Colon (tissue), 2 donors: ENCODE measurements around the gene KRT36.

ENCODE experiments used
- FAIRE-seq: peaks from 2 replicates; lab custom pipeline; 2012; peaks lifted over from hg19 to GRCh38; lab: Jason Lieb, UNC
- donor health status: control.
- donor health status: control.

KRT36 gene

DNA sequence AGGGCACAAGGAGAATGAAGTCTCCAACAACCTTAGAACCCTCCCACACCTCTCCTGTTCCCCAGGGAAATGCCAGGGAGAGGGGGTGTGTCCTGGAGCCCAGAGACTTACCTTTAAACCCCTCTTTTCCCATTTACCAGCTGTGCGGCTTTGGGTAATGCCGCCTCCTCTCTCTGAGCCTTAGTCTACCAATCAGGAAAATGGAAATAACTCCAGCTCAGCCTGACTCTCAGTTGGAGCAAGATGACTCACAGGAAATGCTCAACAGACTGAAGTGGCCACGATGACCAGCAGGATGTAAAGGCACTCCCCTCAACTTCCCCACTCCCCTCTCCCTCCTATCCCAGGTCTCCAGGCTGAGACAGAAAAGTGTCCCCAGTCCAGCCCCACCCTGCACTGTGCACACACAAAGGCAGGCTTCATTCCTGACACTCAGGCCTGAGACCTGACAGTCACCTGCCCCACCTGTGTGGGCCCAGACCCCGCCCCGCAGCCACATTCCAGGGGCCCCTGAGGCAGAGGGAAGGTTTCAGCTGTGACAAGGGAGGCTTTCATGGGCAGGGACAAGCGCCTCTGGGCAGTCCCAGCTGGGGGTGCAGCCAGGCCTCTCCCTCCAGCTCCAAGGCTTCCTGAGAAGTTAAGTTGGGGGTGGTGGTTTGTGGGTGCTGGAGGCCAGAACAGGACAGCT, 32.0 kb upstream of the KRT36 start:
- FAIRE-seq, result no peak

DNA sequence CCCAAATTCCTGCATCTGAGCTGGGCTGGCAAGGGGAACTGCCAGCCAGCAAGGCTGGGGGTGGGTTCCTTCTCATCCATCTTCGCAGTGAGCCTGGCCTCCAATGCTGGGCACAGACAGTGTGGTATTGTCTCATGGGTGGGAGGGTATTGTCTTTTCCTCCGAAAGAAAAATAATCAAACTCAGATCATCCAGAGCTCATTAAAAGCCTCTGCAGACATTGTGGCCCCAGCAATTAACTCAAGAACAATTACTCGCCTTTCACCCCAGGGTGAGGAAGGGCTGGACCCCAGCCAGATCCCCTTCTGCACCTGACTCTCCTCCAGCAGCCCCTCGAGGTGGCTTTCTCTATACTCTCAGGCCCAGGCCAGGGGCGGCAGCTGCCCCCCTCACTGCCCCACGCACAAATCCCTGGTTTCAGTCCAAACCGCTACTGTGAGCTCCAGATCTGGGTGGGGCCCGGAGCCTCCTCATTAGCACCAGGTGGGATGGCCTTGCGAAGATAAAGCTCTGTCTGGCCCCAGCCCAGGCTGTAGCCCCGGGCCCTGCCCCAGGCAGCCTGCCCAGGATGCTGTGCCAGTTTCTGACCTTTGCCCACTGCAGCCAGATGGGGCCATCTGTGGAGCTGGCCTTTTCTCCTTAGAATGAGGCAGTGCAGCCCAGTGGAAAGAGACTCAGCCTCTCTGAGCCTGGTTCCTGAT, 31.3 kb upstream of the KRT36 start:
- FAIRE-seq, result no peak

DNA sequence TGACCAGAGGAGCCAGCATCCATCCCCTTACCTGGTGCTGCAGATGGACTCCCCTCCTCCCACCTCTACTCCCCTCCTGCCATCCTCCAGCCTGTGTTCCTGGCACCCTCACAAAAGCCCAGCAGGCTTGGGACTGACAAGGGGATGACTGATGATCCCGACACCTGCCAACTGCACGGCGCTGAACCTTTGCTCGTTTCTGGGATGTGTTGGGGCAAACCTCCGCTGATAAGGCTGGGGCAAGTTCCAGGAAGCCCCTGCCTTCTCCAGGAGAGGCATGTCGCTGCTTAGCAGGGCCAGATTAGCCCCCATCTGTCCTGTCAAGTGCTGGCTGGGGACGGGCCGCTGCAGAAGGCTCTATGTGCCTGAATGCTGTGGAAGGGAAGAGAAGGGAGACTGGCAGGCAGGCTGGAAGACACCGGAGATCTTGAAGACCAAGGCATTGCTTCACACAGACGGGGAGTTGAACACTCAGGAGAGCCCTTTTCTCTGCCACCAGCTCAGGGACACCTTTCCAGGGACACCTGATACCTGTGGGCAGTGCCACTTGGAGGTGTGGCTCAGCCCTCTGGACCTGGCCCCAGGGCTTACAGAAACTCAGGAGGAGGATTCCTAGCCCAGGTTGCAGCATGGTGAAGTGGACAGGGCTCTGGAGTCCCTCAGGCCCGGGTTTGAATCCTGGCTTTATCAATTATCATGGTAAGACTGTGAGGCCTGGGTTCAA, 30.0 kb upstream of the KRT36 start:
- no peak for FAIRE-seq

DNA sequence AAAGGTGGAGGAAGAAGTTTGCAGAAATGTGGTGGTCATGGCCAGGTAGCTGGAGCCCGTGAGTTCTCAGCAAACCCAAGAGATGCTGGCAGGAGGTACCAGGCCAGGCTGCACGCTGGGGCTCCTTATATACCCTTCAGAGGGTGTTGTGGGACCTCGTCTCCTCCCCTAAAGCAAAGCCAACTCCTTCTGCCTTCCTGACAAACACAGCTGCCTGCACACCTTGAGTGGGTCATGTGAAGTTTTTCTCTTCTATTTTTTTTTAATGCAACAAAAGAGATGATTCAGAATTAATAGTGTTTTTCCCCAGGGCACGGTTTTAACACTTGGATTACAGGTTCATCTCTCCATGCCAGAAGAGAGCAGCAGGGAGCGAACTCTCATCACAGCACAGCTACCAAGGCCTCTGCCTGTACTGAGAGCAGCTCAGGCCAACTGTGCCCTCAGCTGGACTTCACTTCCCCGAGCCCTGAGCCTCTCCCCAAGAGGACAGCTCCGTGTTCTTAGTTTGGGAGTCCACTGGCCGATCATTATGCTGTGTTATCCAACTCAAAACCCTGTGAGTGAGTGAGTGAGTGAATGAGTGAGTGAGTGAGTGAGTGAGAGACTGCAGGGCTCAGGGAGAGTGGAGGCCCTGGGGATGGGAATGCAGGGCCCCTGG, 29.2 kb upstream of the KRT36 start, which contains the start of gene KRT15:
TSS of gene KRT15 (minus strand) at position 102 of the 661 bp plus-strand sequence. CDS start at position 39, 63 bp downstream.
- no peak for FAIRE-seq

DNA sequence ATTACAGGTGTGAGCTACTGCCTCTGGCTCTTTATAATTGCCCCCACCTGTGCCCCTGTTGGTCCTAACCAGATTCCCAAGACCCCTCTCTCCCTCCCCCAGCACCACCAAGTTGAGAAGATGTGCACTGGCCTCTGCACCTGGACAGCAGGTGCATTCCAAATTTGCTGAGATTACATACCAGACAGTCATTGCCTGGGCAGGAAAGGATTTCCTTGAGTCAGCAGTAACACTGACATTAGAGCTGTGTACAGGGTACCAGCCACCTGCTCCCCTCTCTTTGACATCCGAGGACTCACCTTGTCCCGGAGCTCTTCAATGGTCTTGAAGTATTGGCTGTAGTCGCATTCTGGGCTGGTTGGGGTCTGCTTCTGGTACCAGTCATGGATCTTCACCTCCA, 28.3 kb upstream of the KRT36 start:
- FAIRE-seq, result no peak

DNA sequence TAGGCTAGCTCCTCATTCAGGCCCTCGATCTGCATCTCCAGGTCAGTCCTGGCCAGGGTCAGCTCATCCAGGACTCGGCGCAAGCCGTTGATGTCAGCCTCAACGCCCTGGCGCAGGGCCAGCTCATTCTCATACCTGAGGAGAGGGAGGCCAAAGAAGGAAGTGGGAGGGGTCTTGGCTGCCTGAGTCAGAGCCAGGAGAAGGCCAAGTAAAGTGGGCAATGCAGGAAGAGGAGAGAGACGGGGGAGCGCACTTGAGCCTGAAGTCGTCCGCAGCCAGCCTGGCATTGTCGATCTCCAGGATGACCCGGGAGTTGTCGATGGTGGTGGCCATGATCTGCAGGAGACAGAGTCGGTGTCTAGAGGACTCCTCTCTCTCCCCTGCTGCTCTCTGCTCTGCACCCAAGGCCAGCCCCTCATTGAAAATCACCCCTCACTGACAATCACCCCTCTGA, 27.1 kb upstream of the KRT36 start:
- FAIRE-seq, result no peak

DNA sequence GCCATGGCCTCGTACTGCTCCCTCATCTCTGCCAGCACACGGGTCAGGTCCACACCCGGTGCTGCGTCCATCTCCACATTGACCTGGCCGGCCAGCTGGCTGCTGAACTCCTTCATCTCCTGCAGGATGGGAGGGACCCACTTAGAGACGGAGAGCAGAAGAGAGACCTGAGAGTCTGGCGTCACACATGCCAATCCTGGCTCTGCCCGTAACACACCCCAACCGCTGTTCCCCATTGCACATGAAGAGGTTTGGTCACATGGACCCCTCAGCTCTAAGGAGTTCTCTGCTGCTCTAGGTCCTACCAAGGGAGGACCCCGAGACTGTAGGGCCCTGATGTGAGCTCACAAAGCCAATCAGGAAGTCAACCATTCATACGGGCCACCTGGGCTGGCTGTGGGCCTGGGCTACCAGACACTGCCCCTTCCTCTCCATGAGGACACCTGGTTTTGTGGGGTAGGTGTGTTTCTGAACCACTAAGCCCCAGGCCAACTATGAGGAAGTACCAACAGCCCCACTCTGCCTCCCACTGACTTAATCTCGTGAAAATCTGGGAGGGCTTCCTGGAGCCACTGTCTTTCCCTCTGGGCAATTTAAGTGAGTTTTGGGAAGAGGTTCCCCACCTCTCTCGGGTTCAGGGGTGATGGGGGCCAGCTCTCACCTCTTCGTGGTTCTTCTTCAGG, 26.6 kb upstream of the KRT36 start:
- FAIRE-seq, result no peak

DNA sequence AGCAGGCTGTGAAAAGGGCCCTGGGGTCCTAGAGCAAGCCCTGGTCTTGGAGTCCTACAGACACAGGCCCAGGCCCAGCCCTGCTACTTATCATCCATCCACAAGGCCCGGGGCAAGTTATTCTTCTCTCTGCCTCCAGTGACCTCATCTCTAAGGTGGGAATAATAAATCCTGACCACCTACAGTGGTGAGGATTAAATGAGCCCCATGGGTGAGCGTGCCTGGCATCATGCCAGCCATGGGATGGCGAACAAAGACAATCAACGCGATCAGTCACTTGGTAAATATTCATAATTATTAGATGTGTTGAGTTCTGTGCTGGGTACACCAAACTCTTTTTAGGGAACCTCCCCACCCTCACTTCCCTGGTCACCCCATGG, 23.4 kb upstream of the KRT36 start:
- no peak for FAIRE-seq

DNA sequence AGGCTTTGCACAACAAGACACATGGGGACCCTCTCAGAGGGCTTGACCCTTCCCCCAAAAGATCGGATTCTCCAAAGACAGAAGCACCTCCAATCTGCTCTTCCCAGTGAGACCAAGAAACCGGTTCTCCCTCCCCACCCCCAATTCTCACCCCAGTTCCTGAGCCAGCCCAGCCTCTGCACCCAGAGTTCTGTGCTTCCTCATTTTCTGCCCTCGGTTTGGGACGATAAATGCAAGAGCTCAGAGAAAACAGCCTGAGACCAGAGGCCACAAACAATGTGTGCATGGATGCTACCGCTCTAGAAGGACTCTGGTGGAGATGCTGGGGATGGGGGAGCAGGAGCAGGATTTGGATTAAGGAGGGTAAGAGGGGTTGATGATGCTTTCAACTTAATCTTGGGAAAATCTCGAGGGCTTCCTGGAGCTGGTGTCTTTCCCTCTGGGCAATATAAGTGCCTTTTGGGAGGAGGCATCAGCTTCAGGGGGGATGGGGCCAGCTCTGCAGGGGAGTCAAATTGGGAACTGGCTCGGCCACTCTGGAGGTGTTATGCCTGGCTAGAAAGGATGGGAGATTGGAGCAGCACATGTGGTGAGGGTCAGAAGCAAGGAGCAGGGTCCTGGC, 22.9 kb upstream of the KRT36 start:
- FAIRE-seq, result no peak

DNA sequence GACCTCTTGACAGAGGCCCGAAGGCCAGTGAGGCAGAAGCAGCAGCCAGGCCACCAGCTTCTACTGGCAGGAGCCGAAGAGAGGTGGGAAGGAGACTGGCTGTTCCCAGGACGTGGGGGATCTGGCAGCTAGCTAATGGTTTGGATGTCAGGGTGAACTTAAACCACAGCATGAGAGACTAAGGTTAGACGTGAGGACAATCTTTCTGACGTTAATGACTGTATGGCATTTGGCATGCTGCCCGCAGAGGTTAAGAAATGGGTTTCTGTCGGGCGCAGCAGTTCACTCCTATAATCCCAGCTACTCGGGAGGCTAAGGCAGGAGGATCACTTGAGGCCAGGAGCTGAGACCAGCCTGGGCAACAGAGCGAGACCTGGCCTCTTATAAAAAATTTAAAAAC, 22.0 kb upstream of the KRT36 start:
- no peak for FAIRE-seq

DNA sequence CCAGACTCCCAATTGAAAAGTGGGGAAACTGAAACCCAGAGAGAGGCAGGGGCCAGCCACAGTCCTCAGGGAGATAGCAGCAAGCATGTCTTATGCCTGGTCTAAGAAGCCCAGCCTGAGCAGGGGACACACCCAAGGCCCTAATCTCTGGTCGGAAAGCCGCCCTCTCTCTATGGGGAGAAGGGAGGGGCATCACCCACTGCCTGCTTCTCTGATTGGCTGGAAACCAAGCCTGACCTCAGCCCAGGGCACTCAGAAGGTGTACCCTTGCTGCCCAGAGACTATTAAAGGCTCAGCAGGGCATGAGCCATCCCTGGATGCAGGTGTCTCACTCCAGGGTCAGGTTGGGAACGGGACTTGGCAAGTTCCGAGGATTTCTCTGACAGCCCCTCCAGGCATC, 21.4 kb upstream of the KRT36 start:
- no peak for FAIRE-seq

DNA sequence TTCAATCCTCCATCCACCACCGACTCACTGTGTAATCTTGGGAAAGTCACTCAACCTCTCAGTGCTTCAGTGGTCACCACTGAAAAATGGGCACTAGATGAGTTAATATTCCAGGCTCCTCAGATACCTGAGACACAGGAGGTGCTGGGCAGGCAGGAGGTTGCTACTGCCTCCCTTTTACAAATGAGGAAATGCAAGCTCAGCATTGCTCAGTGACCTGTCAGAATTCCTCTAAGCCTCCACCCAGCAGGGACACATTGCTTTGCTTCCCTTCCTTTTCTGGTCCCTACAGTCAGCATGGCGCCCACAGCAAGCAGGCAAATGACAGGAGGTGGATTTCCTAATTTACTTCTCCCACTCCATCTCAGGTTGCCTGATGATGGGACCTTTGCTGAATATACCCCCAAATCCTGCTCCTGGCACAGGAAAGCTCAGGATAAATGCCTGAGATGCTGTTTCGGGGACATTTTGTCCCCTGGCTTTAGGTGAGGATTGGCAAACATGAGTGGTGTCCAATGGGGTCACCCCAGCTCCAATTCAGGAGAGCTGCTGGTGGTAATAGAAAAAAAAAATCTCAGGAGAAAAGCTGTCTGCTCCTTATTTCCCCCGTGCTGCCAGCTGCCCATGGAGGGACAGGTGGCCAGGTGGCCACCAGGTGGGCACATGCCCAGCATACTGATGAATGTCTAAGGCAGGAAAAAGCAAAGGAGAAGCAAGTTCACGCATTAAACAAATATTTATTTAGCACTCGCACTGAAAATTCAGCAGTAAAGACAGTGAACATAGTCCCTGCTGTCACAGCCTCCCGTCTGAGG, 20.7 kb upstream of the KRT36 start:
- FAIRE-seq, result no peak

DNA sequence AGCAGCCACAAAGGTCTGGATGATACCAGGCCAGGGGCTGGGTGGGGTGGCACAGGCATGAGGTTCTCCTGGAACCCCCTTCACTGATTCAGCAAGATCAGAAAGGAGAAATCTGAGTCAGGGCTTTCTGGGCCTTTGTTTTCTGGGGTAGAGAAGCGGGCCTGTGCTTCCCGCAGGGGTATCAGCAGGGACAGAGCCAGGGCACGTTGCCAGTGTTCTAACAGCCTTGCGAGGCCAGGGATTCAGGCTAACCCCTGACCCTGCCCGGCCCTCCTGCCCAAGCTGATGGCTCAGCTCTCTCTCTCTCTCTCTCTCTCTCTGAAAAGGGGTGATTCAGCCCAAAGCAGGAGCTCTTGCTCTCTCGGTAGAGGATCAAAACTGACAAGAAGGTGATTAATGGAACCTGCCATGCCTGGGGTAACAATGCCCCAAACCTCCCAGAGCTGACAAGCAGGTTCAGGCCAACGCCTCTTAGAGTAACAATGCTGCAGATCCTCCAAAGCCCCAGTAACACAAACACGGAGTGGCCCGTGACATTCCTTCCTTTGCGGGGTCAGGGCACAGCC, 17.7 kb upstream of the KRT36 start:
- FAIRE-seq, result no peak

DNA sequence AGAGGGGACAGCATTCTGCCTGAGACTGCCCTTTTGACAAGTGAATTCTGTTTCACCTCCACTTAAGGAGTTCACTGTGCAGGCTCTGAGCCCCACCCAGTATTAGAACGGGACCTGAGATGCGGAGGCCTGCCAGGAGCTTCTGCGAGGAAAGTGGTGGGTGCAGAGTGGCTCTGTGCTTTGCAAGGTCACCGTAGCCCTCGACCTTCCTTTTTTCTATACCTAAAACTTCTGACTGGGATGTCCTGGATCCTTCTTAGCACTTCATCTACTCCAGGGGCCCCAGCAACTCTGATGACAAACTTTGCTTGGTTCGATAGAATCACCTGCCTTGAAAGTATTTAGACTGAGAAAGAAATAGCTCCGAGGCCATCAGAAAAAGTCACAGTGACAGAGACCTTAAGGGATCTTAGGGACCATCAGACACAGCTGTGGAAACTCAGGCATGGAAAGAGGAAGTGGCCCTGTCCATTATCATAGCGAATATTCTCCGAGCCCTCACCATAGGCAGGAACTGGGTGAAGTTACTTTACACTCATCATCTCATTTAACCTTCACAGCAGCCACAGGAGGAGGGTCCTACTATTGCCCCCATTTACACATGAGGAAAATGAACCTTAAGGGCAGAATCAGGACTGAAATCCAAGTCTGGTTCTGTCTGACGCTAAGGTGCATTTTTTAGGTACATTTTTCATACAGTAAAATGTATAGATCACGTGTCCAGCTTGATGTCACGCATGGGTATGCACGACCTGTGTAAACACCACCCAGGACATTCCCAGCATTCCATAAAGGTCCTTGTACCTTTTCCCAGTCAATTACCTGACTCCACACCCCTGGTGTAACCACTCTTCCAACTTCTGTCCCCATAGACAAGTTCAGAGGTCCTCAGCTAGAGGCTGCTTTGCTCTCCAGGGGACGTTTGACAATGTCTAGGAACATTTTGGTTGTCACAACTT, 16.4 kb upstream of the KRT36 start:
- no peak for FAIRE-seq

DNA sequence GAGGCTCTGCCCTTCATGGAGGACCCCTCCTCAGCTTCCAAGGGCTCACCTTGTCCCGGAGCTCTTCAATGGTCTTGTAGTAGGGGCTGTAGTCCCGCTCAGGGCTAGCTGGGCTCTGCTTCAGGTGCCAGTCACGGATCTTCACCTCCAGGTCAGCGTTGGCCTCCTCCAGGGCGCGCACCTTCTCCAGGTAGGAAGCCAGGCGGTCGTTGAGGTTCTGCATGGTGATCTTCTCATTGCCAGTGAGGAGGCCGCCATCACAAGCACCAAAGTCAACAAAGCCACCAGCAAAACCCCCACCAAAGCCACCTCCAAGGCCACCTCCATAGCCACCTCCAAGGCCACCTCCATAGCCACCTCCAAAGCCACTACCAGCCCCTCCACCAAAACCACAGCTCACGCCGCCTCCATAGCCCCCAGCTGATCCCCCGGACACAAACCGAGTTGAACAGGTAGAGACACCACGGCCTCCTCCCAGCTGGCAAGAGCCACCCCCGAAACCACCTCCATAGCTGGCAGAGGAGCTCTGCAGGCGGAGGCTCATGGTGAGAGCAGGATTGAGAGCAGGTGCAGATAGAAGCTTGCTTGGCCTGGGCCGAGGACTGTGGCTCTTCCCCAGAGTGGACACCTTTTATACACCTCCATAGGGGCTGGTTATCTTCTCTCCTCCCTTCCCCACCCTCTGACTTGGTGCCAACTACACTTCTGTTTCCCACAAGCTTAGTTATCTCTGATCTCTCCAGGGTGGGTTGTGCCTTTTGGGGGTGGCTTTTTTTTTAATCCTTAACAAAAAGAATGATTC, 15.5 kb upstream of the KRT36 start, which contains the start of gene KRT13:
TSS of gene KRT13 (minus strand) at position 606 of the 802 bp plus-strand sequence. CDS start at position 544, 62 bp downstream.
- no peak for FAIRE-seq

DNA sequence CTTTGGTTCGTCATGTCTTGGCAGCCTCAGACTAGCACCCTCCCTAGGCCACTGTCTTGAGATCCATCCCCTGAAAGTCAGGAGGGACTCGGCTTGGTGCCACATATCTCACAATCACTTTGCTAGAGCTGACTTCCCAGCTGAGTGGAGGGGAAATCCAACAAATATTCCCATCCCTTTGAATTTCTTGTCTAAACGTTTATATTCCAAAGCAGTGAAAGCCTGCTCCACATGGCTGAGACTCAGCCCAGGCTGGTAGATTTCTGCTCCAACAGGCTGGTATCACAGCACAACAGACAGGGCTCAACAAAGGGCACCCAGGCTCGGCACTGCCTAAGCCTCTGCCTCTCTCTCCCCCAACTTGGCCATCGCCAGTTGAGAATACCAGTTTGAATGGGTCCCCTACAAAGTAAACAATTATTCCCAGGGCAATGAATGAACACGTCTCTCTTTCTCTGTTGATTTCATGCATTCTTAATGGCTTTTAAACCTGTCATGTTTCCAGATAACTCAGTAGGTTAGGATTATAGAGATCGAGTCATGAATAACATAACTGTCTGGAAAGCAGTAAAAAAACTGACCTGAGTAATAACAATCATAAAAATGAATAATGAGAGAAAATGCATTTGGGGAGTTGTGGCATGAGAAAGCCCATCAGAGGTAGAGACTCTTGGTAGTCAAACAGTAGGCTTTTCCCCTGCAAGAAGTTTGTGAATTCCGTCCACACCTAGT, 14.7 kb upstream of the KRT36 start:
- no peak for FAIRE-seq

DNA sequence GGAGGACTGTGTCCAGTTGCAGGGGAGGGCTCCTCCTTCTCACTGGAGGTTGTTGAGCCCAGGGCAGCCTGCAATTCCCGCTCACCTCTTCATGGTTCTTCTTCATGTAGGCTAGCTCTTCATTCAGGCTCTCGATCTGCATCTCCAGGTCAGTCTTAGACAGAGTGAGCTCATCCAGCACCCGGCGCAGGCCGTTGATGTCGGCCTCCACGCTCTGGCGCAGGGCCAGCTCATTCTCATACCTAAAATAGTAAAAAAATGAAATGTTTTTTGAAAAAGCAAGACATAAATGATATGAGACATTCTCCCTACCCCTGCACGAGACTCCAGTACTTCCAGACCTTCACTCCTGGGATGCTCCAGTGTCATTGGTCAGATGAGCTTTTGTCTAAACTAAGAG, 13.5 kb upstream of the KRT36 start:
- no peak for FAIRE-seq
